Mesothelial cell of epicardium (in vitro differentiated cells): Measurements from ENCODE around the gene FBXL15. TPM values are rescaled to one million over a fixed set of nuclear protein-coding genes. Genes with fewer than 3 reads are reported as not detected.

Experiments used
- DNase-seq, 2 experiments: peaks; one replicate each; pipeline ENCODE4 v3.0.0; 2021; ENCODE audit warnings: low spot score in 2 of 2; ENCODE audit not compliant: unreplicated experiment in 2 of 2
- H3K27ac Mint-ChIP-seq: 2 replicates; pipeline ENCODE4 v1.8.0; 2021; ENCODE audit warnings: mixed read lengths
- H3K27me3 Mint-ChIP-seq: 2 replicates; pipeline ENCODE4 v1.8.0; 2021; ENCODE audit warnings: low read depth, mixed read lengths
- H3K36me3 Mint-ChIP-seq: 2 replicates; pipeline ENCODE4 v1.8.0; 2021; ENCODE audit warnings: mixed read lengths
- H3K4me1 Mint-ChIP-seq: 2 replicates; pipeline ENCODE4 v1.8.0; 2021; ENCODE audit warnings: mixed read lengths
- H3K4me3 Mint-ChIP-seq: 2 replicates; pipeline ENCODE4 v1.8.0; 2021; ENCODE audit warnings: mild to moderate bottlenecking, moderate library complexity, mixed read lengths
- H3K9me3 Mint-ChIP-seq: 2 replicates; pipeline ENCODE4 v1.8.0; 2021; ENCODE audit warnings: mixed read lengths
- total RNA-seq: library from RNA; stranded (reverse); gene quantifications from 3 replicates; pipeline ENCODE4 v1.2.1, GENCODE V29; 2021
- TF ChIP-seq, protein P1 (sequence below): fragments of 200-600 bp; sonication (generic); IDR thresholded peaks from one replicate; pipeline ENCODE4 v1.5.0; 2021; ENCODE audit warnings: antibody characterized with exemption; ENCODE audit not compliant: unreplicated experiment

The FBXL15 gene
- total RNA-seq, 1 donor from 2014 or later: 11.7 TPM

DNA sequence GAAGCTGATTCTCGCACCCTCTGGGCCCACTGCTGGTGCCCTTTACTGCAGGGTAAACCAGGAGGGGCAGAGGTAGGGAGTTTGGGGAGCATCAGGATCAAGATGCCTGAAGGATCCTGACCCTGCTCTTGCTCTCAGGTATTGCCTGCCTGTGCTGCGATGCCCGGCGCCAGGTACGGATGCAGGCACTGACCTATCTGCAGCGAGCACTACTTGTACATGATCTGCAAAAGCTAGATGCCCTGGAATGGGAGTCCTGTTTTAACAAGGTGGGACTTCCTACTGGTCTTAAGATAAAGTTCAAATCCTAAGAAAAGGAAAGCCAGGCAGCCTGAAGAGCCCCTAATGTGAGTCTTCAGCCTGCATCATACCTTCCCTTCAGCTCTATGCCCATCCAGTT is 41.3 kb upstream of the FBXL15 start:
- no peak for DNase-seq
- Mint-ChIP-seq H3K36me3 (peaks cover 24% of the 10 kb centered on the region), H3K9me3 (no peaks in the 10 kb centered on the region), H3K4me3 (no peak overlapping the region), H3K4me1 (no peaks in the 10 kb centered on the region), H3K27ac (no peak overlapping the region), H3K27me3 (no peaks in the 10 kb centered on the region)
- TF ChIP-seq, protein P1, sequence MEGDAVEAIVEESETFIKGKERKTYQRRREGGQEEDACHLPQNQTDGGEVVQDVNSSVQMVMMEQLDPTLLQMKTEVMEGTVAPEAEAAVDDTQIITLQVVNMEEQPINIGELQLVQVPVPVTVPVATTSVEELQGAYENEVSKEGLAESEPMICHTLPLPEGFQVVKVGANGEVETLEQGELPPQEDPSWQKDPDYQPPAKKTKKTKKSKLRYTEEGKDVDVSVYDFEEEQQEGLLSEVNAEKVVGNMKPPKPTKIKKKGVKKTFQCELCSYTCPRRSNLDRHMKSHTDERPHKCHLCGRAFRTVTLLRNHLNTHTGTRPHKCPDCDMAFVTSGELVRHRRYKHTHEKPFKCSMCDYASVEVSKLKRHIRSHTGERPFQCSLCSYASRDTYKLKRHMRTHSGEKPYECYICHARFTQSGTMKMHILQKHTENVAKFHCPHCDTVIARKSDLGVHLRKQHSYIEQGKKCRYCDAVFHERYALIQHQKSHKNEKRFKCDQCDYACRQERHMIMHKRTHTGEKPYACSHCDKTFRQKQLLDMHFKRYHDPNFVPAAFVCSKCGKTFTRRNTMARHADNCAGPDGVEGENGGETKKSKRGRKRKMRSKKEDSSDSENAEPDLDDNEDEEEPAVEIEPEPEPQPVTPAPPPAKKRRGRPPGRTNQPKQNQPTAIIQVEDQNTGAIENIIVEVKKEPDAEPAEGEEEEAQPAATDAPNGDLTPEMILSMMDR: no peak

DNA sequence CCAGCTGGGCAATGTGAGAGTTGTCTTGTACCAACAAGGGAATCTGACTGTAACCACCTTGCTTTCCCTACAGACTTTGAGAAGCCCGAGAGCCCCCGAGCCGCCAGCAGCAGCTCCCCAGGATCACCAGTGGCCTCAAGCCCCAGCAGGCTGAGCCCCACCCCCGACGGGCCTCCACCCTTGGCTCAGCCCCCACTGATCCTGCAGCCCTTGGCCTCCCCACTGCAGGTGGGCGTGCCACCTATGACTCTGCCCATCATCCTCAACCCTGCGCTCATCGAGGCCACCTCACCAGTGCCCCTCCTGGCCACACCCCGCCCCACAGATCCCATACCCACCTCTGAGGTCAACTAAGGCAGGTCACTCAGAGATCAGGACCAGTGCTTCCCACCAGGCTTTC is 38.7 kb upstream of the FBXL15 start:
- Mint-ChIP-seq H3K36me3 (peaks cover 16% of the 10 kb centered on the region), H3K27ac (no peak overlapping the region), H3K4me3 (no peak overlapping the region), H3K4me1 (no peaks in the 10 kb centered on the region), H3K27me3 (no peaks in the 10 kb centered on the region), H3K9me3 (no peaks in the 10 kb centered on the region)
- TF ChIP-seq, protein P1: no peak
- no peak for DNase-seq

DNA sequence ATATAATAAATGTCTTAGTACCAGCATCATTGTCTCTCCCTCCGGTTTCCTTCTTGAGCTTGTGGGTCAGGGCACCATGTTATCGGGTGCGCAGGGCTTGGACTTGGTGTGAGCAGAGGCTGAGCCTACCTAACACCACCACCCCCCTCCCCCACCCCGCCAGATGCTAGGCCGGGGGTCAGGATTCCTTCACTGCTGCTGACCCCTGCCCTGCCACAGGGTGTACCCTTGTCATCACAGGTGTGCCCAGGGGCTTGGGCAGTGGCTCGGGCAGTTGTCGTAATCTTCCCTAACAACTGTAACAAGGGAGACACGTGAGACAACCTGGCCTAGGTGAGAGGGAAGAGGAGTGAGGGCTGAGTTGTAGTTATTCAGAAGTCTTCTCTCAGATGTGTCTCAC is 37.8 kb upstream of the FBXL15 start:
- H3K36me3 Mint-ChIP-seq: peaks cover 16% of the 10 kb centered on the region
- TF ChIP-seq, protein P1: no peak
- no peaks in the 10 kb centered on the region for H3K27me3 Mint-ChIP-seq
- no peak overlapping the region for H3K4me3 Mint-ChIP-seq
- no peak for DNase-seq
- H3K9me3 Mint-ChIP-seq: no peaks in the 10 kb centered on the region
- H3K4me1 Mint-ChIP-seq: no peaks in the 10 kb centered on the region
- H3K27ac Mint-ChIP-seq: no peak overlapping the region

DNA sequence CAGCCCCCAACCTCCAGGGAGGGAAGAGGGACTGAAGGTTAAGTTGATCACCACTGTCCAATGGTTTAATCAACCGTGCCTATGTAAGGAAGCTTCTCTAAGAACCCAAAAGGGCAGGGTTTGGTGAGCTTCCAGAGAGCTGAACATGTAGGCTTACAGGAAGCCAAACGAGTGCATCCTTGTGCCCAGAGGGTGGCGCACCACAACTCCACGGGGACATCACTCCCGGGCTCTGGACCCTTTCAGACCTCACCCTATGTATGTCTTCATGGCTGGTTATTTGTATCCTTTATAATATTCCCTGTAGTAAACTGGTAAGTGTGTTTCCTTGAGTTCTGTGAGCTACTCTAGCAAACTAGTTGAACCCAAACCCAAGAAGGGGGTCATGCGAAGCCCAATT is 36.6 kb upstream of the FBXL15 start:
- TF ChIP-seq, protein P1: no peak
- Mint-ChIP-seq H3K4me3 (no peak overlapping the region), H3K36me3 (peaks cover 16% of the 10 kb centered on the region), H3K27ac (no peak overlapping the region), H3K9me3 (no peaks in the 10 kb centered on the region), H3K27me3 (no peaks in the 10 kb centered on the region), H3K4me1 (no peaks in the 10 kb centered on the region)
- DNase-seq: no peak

DNA sequence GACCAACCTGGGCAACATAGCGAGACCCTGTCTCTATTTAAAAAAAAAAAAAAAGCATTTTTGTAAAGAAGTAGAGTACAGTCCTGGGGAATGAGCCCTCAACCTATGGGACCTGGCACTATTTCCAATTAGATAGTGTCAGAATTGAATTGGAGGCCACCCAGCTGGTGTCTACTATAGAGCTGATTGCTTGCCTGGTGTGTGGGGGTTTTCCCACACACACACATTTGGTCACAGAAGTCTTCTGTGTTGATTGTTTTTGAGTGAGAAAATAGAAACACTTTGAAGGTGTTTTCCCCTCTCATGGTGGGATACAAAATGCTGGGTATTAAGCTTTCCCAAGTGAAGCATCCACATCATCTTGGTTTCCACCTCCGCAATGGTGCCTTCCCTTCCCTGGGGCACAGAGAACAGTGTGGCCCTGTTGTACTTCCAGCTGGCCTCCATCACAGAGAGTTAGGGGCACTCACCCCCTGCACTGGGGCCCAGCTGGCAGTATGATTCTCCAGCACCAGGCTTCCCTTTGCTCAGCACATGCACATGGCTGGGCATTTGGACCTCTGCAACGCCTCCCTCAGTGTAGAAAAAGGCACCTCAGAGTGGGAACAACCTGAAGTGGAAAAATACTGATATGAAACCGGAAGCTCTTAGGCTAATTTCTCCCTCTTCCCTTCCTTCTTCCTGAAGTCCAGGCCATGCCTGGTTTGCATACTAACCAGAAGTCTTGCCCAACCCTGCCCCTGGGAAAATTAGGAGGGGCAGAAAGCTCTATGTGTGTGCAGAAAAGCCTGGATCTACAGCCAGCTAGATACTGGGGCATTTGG is 35.8 kb upstream of the FBXL15 start:
- peak overlapping the region; percentile 43 for H3K27ac Mint-ChIP-seq
- DNase-seq: no peak
- no peaks in the 10 kb centered on the region for H3K4me1 Mint-ChIP-seq
- no peaks in the 10 kb centered on the region for H3K27me3 Mint-ChIP-seq
- H3K36me3 Mint-ChIP-seq: peaks cover 16% of the 10 kb centered on the region
- H3K4me3 Mint-ChIP-seq: no peak overlapping the region
- H3K9me3 Mint-ChIP-seq: no peaks in the 10 kb centered on the region
- TF ChIP-seq, protein P1: no peak
